Activated naive CD8-positive, alpha-beta T cell treated with anti-CD3 and anti-CD28 coated beads, Interleukin-2, amount 10 ng/mL, durations not matched to agents 7 days and 5 days (primary cell): ENCODE data around the gene TRIP6. TPM values are rescaled to one million over a fixed set of nuclear protein-coding genes. Genes with fewer than 3 reads are reported as not detected.

Experiments
- ATAC-seq: fragments of 150-1000 bp; cut with Tn5 transposase; one replicate; pipeline ENCODE4 v1.10.0; 2021; ENCODE audit warnings: low read depth, moderate library complexity
- POLR2A ChIA-PET: fragments of 350-600 bp; sonication (Branson Sonifier 250); formaldehyde crosslinking; loops from one replicate; lab custom pipeline; 2021; ENCODE audit warnings: antibody characterized with exemption; lab: Charles Lee
- DNase-seq: peaks from one replicate; pipeline ENCODE4 v3.0.0; 2021
- H3K27ac Mint-ChIP-seq: one replicate; pipeline ENCODE4 v1.8.0; 2022; ENCODE audit warnings: mild to moderate bottlenecking, mixed read lengths
- H3K27me3 Mint-ChIP-seq: one replicate; pipeline ENCODE4 v1.8.0; 2022; ENCODE audit warnings: mild to moderate bottlenecking, moderate library complexity, mixed read lengths
- H3K36me3 Mint-ChIP-seq: one replicate; pipeline ENCODE4 v1.8.0; 2021; ENCODE audit warnings: mild to moderate bottlenecking, mixed read lengths
- H3K4me1 Mint-ChIP-seq: one replicate; pipeline ENCODE4 v1.8.0; 2021; ENCODE audit warnings: mixed read lengths
- H3K4me3 Mint-ChIP-seq: one replicate; pipeline ENCODE4 v1.8.0; 2022; ENCODE audit warnings: mild to moderate bottlenecking, moderate library complexity, mixed read lengths
- H3K9me3 Mint-ChIP-seq: one replicate; pipeline ENCODE4 v1.8.0; 2021; ENCODE audit warnings: mixed read lengths
- total RNA-seq, 2 experiments: library from RNA; stranded (reverse); gene quantifications; one replicate each; pipeline ENCODE4 v1.2.3, GENCODE V29; 2021

The TRIP6 gene
- total RNA-seq, result 10 to 100 TPM; 25.6 to 28.0 TPM

GRCh38 chr7:100867040-100867775 lies at the start of gene TRIP6:
Gene TRIP6 (plus strand): TSS chr7:100867387. CDS start chr7:100867498, 111 bp downstream.
- peak within 1 kb of the TSS; percentile 95 for H3K4me3 Mint-ChIP-seq
- no peaks in the 10 kb centered on the region for H3K27me3 Mint-ChIP-seq
- POLR2A ChIA-PET, result interaction anchor here (0.8 to 1.6 kb wide), 7 partner anchors 8 to 284 kb away, joined by 3 to 15 read pairs (median 4); partner anchors contain the start of genes FBXO24, POP7, SLC12A9 and SRRT
- peak within 1 kb of the TSS; percentile 95 for H3K27ac Mint-ChIP-seq
- no peaks in the 10 kb centered on the region for H3K9me3 Mint-ChIP-seq
- ATAC-seq (peak; percentile 60), DNase-seq (peak; percentile 72)
- H3K36me3 Mint-ChIP-seq, result peaks cover 12% of the 10 kb centered on the region
- H3K4me1 Mint-ChIP-seq, result peaks cover 9% of the 10 kb centered on the region

- DNase-seq, result no peak
- Mint-ChIP-seq H3K36me3 (no peaks in the 10 kb centered on the region), H3K27ac (no peak overlapping the region), H3K27me3 (no peaks in the 10 kb centered on the region), H3K4me3 (no peak overlapping the region), H3K4me1 (no peaks in the 10 kb centered on the region), H3K9me3 (no peaks in the 10 kb centered on the region)
- ATAC-seq, result no peak
- POLR2A ChIA-PET, result interaction anchor here (0.5 kb wide), 1 partner anchor 15 kb away, joined by 6 read pairs; no protein-coding TSS in a partner anchor
Observed at GRCh38 chr7:100818366-100818765, 48.8 kb upstream of the TRIP6 start.

GRCh38 chr7:100818825-100819224 lies 48.4 kb upstream of the TRIP6 start:
- no peak overlapping the region for H3K4me3 Mint-ChIP-seq
- no peak overlapping the region for H3K27ac Mint-ChIP-seq
- POLR2A ChIA-PET, result no interaction called here
- H3K27me3 Mint-ChIP-seq, result peaks cover 2% of the 10 kb centered on the region
- ATAC-seq (no peak), DNase-seq (no peak)
- H3K4me1 Mint-ChIP-seq, result no peaks in the 10 kb centered on the region
- no peaks in the 10 kb centered on the region for H3K9me3 Mint-ChIP-seq
- H3K36me3 Mint-ChIP-seq, result no peaks in the 10 kb centered on the region

- H3K9me3 Mint-ChIP-seq, result no peaks in the 10 kb centered on the region
- no peak for DNase-seq
- peaks cover 9% of the 10 kb centered on the region for H3K27me3 Mint-ChIP-seq
- H3K4me3 Mint-ChIP-seq, result no peak overlapping the region
- no peaks in the 10 kb centered on the region for H3K4me1 Mint-ChIP-seq
- ATAC-seq, result no peak
- H3K36me3 Mint-ChIP-seq, result no peaks in the 10 kb centered on the region
- POLR2A ChIA-PET, result no interaction called here
- no peak overlapping the region for H3K27ac Mint-ChIP-seq
Observed at GRCh38 chr7:100819586-100819985, 47.6 kb upstream of the TRIP6 start.

GRCh38 chr7:100822236-100823139 lies 44.7 kb upstream of the TRIP6 start:
- POLR2A ChIA-PET, result no interaction called here
- H3K27ac Mint-ChIP-seq, result no peak overlapping the region
- H3K4me1 Mint-ChIP-seq, result peaks cover 9% of the 10 kb centered on the region
- DNase-seq (no peak), ATAC-seq (no peak)
- no peak overlapping the region for H3K4me3 Mint-ChIP-seq
- H3K9me3 Mint-ChIP-seq, result no peaks in the 10 kb centered on the region
- no peaks in the 10 kb centered on the region for H3K36me3 Mint-ChIP-seq
- peaks cover 26% of the 10 kb centered on the region for H3K27me3 Mint-ChIP-seq

GRCh38 chr7:100823140-100823525 lies 44.1 kb upstream of the TRIP6 start:
- H3K4me3 Mint-ChIP-seq, result no peak overlapping the region
- H3K36me3 Mint-ChIP-seq, result no peaks in the 10 kb centered on the region
- H3K4me1 Mint-ChIP-seq, result peaks cover 13% of the 10 kb centered on the region
- POLR2A ChIA-PET, result no interaction called here
- peaks cover 33% of the 10 kb centered on the region for H3K27me3 Mint-ChIP-seq
- DNase-seq (no peak), ATAC-seq (no peak)
- no peaks in the 10 kb centered on the region for H3K9me3 Mint-ChIP-seq
- H3K27ac Mint-ChIP-seq, result no peak overlapping the region

GRCh38 chr7:100823534-100823933 lies 43.7 kb upstream of the TRIP6 start:
- Mint-ChIP-seq H3K27ac (no peak overlapping the region), H3K4me3 (no peak overlapping the region), H3K4me1 (peaks cover 14% of the 10 kb centered on the region), H3K9me3 (no peaks in the 10 kb centered on the region), H3K36me3 (no peaks in the 10 kb centered on the region), H3K27me3 (peaks cover 35% of the 10 kb centered on the region)
- ATAC-seq (no peak), DNase-seq (no peak)
- POLR2A ChIA-PET, result no interaction called here

GRCh38 chr7:100824499-100825214 lies 42.5 kb upstream of the TRIP6 start:
- Mint-ChIP-seq H3K4me3 (no peak overlapping the region), H3K27ac (no peak overlapping the region), H3K4me1 (peaks cover 16% of the 10 kb centered on the region), H3K36me3 (no peaks in the 10 kb centered on the region), H3K27me3 (peaks cover 44% of the 10 kb centered on the region), H3K9me3 (no peaks in the 10 kb centered on the region)
- POLR2A ChIA-PET, result no interaction called here
- ATAC-seq, result no peak
- DNase-seq, result no peak

GRCh38 chr7:100825215-100825671 lies 41.9 kb upstream of the TRIP6 start:
- Mint-ChIP-seq H3K36me3 (no peaks in the 10 kb centered on the region), H3K9me3 (no peaks in the 10 kb centered on the region), H3K27me3 (peaks cover 46% of the 10 kb centered on the region), H3K27ac (no peak overlapping the region), H3K4me1 (peaks cover 16% of the 10 kb centered on the region), H3K4me3 (no peak overlapping the region)
- ATAC-seq (no peak), DNase-seq (no peak)
- POLR2A ChIA-PET, result no interaction called here

GRCh38 chr7:100825751-100826513 lies 41.3 kb upstream of the TRIP6 start:
- DNase-seq, result no peak
- ATAC-seq, result no peak
- Mint-ChIP-seq H3K27me3 (peaks cover 49% of the 10 kb centered on the region), H3K4me1 (peaks cover 16% of the 10 kb centered on the region), H3K36me3 (no peaks in the 10 kb centered on the region), H3K27ac (no peak overlapping the region), H3K9me3 (no peaks in the 10 kb centered on the region), H3K4me3 (peak overlapping the region; percentile 51)
- POLR2A ChIA-PET, result no interaction called here

- Mint-ChIP-seq H3K27ac (no peak overlapping the region), H3K4me3 (peak overlapping the region; percentile 51), H3K27me3 (peaks cover 51% of the 10 kb centered on the region), H3K36me3 (no peaks in the 10 kb centered on the region), H3K9me3 (no peaks in the 10 kb centered on the region), H3K4me1 (peaks cover 16% of the 10 kb centered on the region)
- DNase-seq (peak; percentile 48), ATAC-seq (peak; percentile 55)
- POLR2A ChIA-PET, result interaction anchor here (1.0 kb wide), 1 partner anchor 48 kb away, joined by 3 read pairs; the partner anchor contains the start of gene SRRT
Observed at GRCh38 chr7:100826514-100827329, 40.5 kb upstream of the TRIP6 start.
